Gastroesophageal sphincter (tissue), 4 donors: Measurements from ENCODE around the gene FGD5. TPM values are rescaled to one million over a fixed set of nuclear protein-coding genes. Genes with fewer than 3 reads are reported as not detected.

Experiments
- ATAC-seq: fragments of 150-250 bp; one replicate; pipeline ENCODE4 v1.9.1; 2016; ENCODE audit warnings: mild to moderate bottlenecking, moderate library complexity
- H3K27ac ChIP-seq, 4 donors: fragments of 200-600 bp; sonication (generic) in 3 of 4; 1 replicate in 3 of 4; 2 replicates in 1 of 4; pipeline ENCODE4 v1.5.1; 2016 to 2019
- H3K27me3 ChIP-seq: fragments of 200-600 bp; sonication (generic); one replicate; pipeline ENCODE4 v1.5.1; 2019
- H3K36me3 ChIP-seq, 2 donors: fragments of 200-600 bp; sonication (generic); one replicate each; pipeline ENCODE4 v1.5.1; 2019; ENCODE audit warnings: control low read depth in 1 of 2
- H3K4me1 ChIP-seq, 3 donors: fragments of 200-600 bp; sonication (generic); 1 replicate in 2 of 3; 2 replicates in 1 of 3; pipeline ENCODE4 v1.5.1; 2016 to 2019; ENCODE audit warnings: control low read depth in 2 of 3
- H3K4me3 ChIP-seq, 2 donors: fragments of 200-600 bp; sonication (generic); one replicate each; pipeline ENCODE4 v1.5.1; 2019; ENCODE audit warnings: mild to moderate bottlenecking in 1 of 2, moderate library complexity in 1 of 2
- H3K9me3 ChIP-seq, 3 donors: fragments of 200-600 bp; sonication (generic); one replicate each; pipeline ENCODE4 v1.5.1; 2017 to 2019; ENCODE audit warnings: control low read depth in 2 of 3
- EP300 ChIP-seq: sonication (generic); formaldehyde crosslinking; IDR thresholded peaks from one replicate; pipeline ENCODE4 v1.6.1; 2017; ENCODE audit warnings: antibody characterized with exemption, mild to moderate bottlenecking
- POLR2A ChIP-seq, 2 donors: fragments of 450-650 bp; IDR thresholded peaks; one replicate each; pipeline ENCODE4 v1.6.1; 2017; ENCODE audit warnings: antibody characterized with exemption in 2 of 2, mild to moderate bottlenecking in 2 of 2, moderate library complexity in 1 of 2
- POLR2AphosphoS5 ChIP-seq: sonication (generic); formaldehyde crosslinking; IDR thresholded peaks from one replicate; pipeline ENCODE4 v1.6.1; 2017; ENCODE audit warnings: antibody characterized with exemption
- WGBS, 2 donors: methylation state at CpG; one replicate each; pipeline ENCODE4 v1.1.5; 2018; ENCODE audit warnings: low coverage in 1 of 2; 5-methylcytosine and 5-hydroxymethylcytosine counted together
- total RNA-seq, 4 donors: library from RNA; depleted of rRNA; stranded (reverse); fragments of >200 nt; gene quantifications; one replicate each; pipeline ENCODE4 v1.1.0, GENCODE V29; 2016
- TF ChIP-seq, protein P1 (sequence below), 4 experiments: fragments of 200-600 bp in 2 of 4; fragments of 450-650 bp in 2 of 4; sonication (generic) in 1 of 4; IDR thresholded peaks; one replicate each; pipeline ENCODE4 v1.5.1; 2017 to 2019; ENCODE audit warnings: antibody characterized with exemption in 4 of 4, mild to moderate bottlenecking in 2 of 4, moderate library complexity in 2 of 4

Gene FGD5
- total RNA-seq, 4 donors from 2014 or later, result 16.1 to 18.7 (median 17.3) TPM

DNA sequence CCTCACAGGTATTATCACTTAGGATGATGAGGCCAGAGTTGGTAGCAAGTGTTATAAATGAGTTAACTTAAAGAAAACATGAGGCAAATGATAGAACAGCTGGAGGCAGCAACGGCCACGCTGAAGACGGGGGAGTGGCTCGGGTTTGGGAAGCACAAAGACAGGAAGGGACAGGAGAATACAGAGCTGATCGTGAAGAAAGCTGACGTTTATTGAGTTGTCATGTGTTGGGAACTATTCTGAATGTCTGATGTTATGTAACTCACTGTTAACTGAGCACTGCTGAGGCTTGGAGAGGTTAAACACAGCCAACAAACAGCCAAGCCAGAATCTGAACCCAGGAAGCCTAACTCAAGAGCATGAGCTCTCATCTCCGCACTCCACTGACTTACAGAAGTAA lies 42.3 kb downstream of the FGD5 start:
- 20 to 29% methylated on average over 7 of the region's 7 CpGs for WGBS, 2 donors
- H3K9me3 ChIP-seq, result no peaks in the 10 kb centered on the region
- peak; percentile 48 for ATAC-seq

DNA sequence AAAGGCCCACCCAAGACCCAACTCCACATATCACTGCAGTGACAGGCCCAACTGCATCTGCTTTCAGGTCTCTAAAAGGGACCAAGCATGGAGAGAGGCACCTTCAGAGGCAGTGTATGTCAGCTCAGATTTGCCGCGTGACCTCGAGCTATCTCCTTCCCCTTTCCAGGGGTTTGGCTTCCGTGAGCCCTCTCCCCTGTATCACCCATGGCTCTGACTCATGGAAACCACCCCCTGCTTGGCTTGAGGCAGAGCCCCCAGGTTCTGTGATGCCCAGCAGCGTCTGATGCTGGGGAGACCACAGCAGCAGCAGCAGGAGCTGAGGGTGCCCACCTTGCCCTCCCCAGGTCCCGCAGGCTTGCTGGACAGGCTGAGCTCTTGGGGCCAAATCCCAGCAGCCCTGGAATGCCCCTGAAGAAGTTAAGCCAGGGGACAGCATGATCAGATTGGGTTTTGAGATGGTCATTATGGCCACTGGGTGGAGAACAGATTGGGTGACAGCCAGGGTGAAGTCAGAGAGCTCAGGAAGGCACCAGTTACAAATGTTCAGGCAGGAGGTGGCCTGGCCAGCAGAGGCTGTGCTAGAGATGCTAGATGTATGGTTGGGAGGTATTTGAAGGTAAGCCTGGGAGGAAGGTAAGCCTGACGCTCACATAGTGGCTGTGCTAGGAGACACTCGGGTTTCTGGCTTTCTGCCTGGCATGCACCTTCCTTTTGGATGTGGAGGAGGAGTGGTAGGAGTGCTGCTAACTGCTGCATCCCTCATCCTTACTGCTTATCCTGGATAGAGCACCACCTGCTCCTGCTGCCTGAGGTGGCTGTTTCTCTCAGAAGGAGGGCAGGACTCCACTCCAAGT lies 42.9 kb downstream of the FGD5 start:
- WGBS, 2 donors, result 64% methylated on average over 5 of the region's 8 CpGs; no CpG with 5 or more reads in 1 of the 2 donors

More for the DNA sequence above, 42.3 kb downstream of the FGD5 start:
- TF ChIP-seq POLR2AphosphoS5 (no peak), EP300 (no peak), POLR2A (IDR thresholded peaks at IDR 0.05) (no peak)
- TF ChIP-seq, protein P1, sequence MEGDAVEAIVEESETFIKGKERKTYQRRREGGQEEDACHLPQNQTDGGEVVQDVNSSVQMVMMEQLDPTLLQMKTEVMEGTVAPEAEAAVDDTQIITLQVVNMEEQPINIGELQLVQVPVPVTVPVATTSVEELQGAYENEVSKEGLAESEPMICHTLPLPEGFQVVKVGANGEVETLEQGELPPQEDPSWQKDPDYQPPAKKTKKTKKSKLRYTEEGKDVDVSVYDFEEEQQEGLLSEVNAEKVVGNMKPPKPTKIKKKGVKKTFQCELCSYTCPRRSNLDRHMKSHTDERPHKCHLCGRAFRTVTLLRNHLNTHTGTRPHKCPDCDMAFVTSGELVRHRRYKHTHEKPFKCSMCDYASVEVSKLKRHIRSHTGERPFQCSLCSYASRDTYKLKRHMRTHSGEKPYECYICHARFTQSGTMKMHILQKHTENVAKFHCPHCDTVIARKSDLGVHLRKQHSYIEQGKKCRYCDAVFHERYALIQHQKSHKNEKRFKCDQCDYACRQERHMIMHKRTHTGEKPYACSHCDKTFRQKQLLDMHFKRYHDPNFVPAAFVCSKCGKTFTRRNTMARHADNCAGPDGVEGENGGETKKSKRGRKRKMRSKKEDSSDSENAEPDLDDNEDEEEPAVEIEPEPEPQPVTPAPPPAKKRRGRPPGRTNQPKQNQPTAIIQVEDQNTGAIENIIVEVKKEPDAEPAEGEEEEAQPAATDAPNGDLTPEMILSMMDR (IDR thresholded peaks at IDR 0.05), result no peak
- H3K27me3 ChIP-seq, result peaks cover 9% of the 10 kb centered on the region
- H3K4me1 ChIP-seq, result peaks cover 0 to 40% (median 9%) of the 10 kb centered on the region in 3 donors
- H3K36me3 ChIP-seq, result peaks cover 0 to 10% of the 10 kb centered on the region in 2 donors
- H3K27ac ChIP-seq, result peak overlapping the region in 3 of 4 donors; percentile 31 to 64 (median 58)
- no peak overlapping the region for H3K4me3 ChIP-seq

DNA sequence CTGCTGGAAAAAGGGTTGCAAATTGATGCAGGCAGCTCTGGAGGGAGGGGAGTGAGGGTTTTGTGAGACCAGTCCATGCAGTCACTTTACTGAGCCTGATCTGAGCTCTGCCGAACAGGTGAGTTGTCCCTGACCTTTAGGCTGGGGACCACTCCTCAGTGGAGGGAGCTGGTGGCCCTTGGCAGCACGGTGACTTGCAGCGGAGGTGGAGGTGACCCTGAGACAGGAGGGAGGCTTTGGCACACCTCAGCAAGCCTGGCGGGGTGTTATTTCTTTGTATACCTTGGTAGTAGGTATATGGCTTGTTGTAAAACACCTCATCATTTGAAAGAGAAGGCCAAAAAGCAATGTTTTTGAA lies 43.5 kb downstream of the FGD5 start:
- Histone ChIP-seq H3K4me1 (peaks cover 0 to 40% (median 9%) of the 10 kb centered on the region in 3 donors), H3K9me3 (no peaks in the 10 kb centered on the region), H3K27me3 (peaks cover 9% of the 10 kb centered on the region), H3K4me3 (no peak overlapping the region), H3K27ac (no peak overlapping the region), H3K36me3 (peaks cover 0 to 15% of the 10 kb centered on the region in 2 donors)
- 80% methylated on average over 1 of the region's 4 CpGs; no CpG with 5 or more reads in 1 of the 2 donors for WGBS, 2 donors
- ATAC-seq, result no peak
- no peak for TF ChIP-seq POLR2AphosphoS5
- TF ChIP-seq EP300, result no peak
- TF ChIP-seq, protein P1 (IDR thresholded peaks at IDR 0.05), result no peak
- no peak for TF ChIP-seq POLR2A (IDR thresholded peaks at IDR 0.05)

More for the DNA sequence above, 42.9 kb downstream of the FGD5 start:
- Histone ChIP-seq H3K27me3 (peaks cover 9% of the 10 kb centered on the region), H3K27ac (peak overlapping the region in 3 of 4 donors; percentile 31 to 64 (median 58)), H3K9me3 (no peaks in the 10 kb centered on the region), H3K4me3 (no peak overlapping the region), H3K36me3 (peaks cover 0 to 14% of the 10 kb centered on the region in 2 donors), H3K4me1 (peaks cover 0 to 40% (median 9%) of the 10 kb centered on the region in 3 donors)
- no peak for TF ChIP-seq EP300
- TF ChIP-seq, protein P1 (IDR thresholded peaks at IDR 0.05), result peak in 1 of 4 experiments; percentile 6
- peak; percentile 8 for ATAC-seq

DNA sequence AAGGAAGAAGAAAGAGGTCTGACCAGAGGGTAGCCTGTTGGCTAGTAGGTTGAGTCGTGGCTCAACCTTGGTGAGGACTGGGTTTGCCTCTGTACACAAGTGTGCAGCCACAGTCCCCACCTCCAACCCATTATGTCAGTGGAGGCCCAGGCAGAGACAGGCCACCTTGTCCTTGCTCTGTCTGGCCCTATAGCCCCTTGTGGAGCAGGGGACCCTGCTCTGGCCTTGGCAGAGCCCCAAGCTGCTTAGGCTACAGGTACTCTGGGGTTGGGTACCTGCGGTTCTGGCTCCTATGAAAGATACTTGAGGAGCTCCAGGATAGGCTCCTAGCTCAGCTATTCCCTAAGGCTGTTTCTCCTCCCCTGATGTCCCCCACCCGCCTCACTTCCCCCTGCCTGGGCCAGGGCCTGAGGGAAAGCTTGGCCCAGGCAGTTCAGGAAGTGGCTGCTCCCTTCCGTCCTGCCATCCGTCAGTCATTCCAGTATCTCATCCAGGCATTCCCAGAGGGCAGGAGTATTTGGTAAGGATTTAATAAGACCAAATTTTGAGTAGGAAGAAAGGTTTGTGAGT lies 44.0 kb downstream of the FGD5 start:
- TF ChIP-seq EP300, result no peak
- TF ChIP-seq POLR2A (IDR thresholded peaks at IDR 0.05), result no peak
- TF ChIP-seq, protein P1 (IDR thresholded peaks at IDR 0.05), result no peak
- no peak for TF ChIP-seq POLR2AphosphoS5
- Histone ChIP-seq H3K36me3 (peaks cover 0 to 15% of the 10 kb centered on the region in 2 donors), H3K9me3 (no peaks in the 10 kb centered on the region), H3K4me1 (peaks cover 0 to 40% (median 9%) of the 10 kb centered on the region in 3 donors), H3K4me3 (no peak overlapping the region), H3K27me3 (peaks cover 7% of the 10 kb centered on the region), H3K27ac (peak overlapping the region in 1 of 4 donors; percentile 37)
- ATAC-seq, result no peak
- 70 to 88% methylated on average over 1 to 2 of the region's 5 CpGs for WGBS, 2 donors
